GM12891 (cell line): ENCODE results near the gene ABHD17B.

Experiments
- DNase-seq: peaks from one replicate; pipeline ENCODE4 v3.0.0; 2011; ENCODE audit warnings: low spot score; ENCODE audit not compliant: insufficient read length
- FAIRE-seq: peaks from 2 replicates; lab custom pipeline; 2011; peaks lifted over from hg19 to GRCh38; lab: Jason Lieb, UNC
- PAX5 ChIP-seq: IDR thresholded peaks from 2 replicates; pipeline ENCODE4 v1.6.1; 2011; ENCODE audit warnings: low read length, moderate library complexity, mild to moderate bottlenecking; ENCODE audit not compliant: insufficient read depth, severe bottlenecking
- POLR2A ChIP-seq: IDR thresholded peaks from 2 replicates; pipeline ENCODE4 v1.6.1; 2011; ENCODE audit warnings: low read depth, low read length, control low read depth
- POLR2AphosphoS5 ChIP-seq: IDR thresholded peaks from 2 replicates; pipeline ENCODE4 v1.6.1; 2011; ENCODE audit warnings: low read depth, low read length, control low read depth
- POU2F2 ChIP-seq: IDR thresholded peaks from 2 replicates; pipeline ENCODE4 v1.6.1; 2011; ENCODE audit warnings: low read depth, mild to moderate bottlenecking, control low read depth, low read length, moderate library complexity
- SPI1 ChIP-seq: IDR thresholded peaks from 2 replicates; pipeline ENCODE4 v1.6.1; 2011; ENCODE audit warnings: low read depth, low read length, control low read depth
- TAF1 ChIP-seq: IDR thresholded peaks from 2 replicates; pipeline ENCODE4 v1.6.1; 2011; ENCODE audit warnings: low read depth, low read length, control low read depth

ABHD17B gene

DNA sequence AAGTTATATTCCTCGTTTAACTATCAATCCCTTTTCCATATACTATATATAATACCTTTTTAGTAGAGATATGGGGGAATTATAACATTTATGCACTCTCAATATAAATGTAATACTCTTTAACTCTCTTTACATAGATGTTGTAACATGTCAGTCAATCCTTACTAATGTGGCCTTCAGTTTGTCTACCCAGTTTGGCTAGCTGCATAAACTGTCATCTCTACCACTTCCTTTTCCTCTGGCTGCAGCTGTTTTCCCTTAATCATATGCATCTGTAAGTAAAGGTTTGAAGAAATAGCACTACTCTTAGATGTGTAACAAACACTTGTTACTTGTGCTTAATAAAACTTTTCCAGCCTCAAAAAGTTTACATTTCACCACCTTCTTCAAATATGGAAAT, 13.4 kb downstream of the ABHD17B start:
- peak; percentile 90 for FAIRE-seq
- no peak for DNase-seq
- TF ChIP-seq TAF1: no peak
- TF ChIP-seq SPI1: peak; percentile 78

DNA sequence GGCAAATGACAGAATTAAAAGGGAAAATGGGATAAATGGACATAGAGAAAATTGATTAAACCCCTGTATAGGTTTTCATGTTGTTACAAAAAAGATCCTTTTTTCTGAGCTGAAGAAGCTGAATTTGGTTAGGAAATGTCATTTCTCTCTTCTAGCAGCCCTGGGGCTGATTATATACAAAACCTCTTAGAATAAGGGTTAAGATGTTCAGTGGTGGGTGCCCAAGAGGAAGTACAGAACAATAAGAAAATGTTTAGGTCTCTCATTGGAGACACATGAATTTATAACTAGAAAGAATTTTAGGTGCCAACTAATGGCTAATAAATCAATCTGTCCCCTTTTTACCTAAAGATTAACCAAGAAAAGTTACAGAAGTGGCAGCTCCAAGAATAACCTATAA, 14.2 kb downstream of the ABHD17B start:
- no peak for DNase-seq
- FAIRE-seq: no peak
- no peak for TF ChIP-seq POLR2AphosphoS5
- no peak for TF ChIP-seq POLR2A
- TF ChIP-seq PAX5: no peak
- no peak for TF ChIP-seq SPI1
- no peak for TF ChIP-seq POU2F2
- no peak for TF ChIP-seq TAF1

DNA sequence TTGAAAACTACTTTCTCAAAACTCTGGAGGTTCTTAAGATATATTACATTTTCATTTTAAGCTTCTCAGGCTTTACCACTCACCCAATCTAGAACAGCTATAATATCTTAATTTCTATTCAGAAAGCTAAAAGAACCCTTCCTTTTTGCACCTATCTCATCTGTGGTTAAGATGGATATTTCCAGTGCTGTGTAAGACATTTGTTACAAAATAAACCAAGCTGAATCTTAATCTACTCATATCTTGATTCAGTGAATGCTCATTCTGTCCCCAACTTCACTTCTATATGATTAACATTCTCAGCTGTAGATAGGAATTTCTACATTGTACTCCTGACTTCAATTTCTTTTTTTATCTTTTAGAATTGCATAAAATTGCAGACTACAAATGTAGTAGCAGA, 15.0 kb downstream of the ABHD17B start:
- no peak for DNase-seq
- FAIRE-seq: no peak
- no peak for TF ChIP-seq POLR2A
- TF ChIP-seq SPI1: no peak
- no peak for TF ChIP-seq TAF1
- no peak for TF ChIP-seq POLR2AphosphoS5
- no peak for TF ChIP-seq POU2F2

DNA sequence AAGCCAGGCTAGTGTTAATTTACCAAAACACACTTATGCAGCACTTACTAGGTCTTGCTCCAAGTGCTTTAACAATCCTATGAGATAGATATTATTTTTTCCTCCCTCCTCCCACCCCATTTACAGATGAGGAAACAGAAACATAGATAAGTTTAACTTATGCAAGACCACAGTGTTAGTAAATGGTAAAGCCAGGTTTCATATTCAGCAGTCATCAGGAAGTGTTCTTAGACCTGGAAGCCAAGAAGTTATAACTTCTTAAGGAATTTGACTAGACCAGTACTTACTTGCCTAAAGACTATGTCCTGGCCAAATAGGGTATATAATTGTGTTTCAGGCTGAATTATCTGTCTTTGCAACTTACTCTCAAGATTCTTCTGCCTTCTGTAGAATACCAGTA, 15.9 kb downstream of the ABHD17B start:
- no peak for FAIRE-seq
- TF ChIP-seq POLR2AphosphoS5 (no peak), SPI1 (no peak), TAF1 (no peak), POU2F2 (no peak), POLR2A (no peak), PAX5 (no peak)

DNA sequence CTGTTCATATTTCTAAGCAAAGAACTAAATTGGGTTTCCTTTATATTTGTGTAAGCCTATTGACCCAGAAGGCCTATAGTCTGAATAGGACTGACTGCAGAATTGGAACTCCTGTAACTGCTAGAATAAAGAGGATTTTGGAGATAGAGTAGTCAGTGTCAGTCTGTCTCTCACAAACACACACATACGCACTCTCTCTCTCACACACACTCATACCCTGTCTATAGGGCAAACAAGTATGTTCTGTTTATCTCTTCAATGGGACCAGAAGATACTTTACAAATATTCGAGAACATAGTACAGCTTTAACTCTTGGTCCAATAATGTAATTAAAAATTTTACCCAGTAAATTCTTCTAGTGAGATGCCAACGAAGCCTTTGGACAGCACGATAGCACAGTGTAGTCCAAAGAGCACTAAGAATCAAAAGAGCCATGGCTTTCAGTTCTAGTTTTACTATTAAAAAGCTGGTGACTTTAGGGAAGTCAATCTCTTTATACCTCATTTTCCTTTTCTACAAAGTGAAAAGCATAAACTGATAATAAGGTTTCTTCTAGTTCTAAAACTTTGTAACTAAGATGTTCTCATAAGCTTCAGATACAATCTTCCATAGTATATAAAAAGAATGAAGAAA, 19.3 kb downstream of the ABHD17B start:
- TF ChIP-seq POLR2AphosphoS5: no peak
- TF ChIP-seq SPI1: peak; percentile 57
- no peak for TF ChIP-seq PAX5
- TF ChIP-seq TAF1: no peak
- TF ChIP-seq POU2F2: no peak
- TF ChIP-seq POLR2A: no peak
- DNase-seq (no peak), FAIRE-seq (peak; percentile 81)

More for the DNA sequence above, 15.9 kb downstream of the ABHD17B start:
- no peak for DNase-seq

DNA sequence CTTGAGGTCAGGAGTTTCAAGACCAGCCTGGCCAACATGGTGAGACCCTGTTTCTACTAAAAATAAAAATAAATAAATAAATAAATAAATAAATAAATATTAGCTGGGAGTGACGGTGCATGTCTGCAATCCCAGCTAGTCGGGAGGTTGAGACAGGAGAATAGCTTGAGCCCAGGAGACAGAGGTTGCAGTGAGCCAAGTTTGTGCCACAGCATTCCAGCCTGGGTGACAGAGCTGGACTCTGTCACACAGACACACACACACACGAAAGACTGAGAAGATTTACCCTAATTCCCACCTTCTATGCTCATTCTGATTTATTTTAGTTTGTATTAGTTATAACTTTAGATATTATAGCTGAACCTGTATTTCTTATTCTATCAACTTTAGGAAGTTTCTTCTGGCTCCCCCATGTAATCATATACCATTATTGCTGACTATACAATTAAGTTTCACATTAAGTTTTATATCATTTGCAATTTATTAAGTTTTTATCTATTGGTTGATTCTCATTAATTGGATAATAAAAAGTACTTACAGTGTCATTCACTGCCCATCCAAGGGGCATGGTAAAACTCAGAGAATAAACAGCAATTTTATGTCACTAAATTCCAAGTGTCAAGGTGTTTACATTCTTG, 20.8 kb downstream of the ABHD17B start:
- no peak for FAIRE-seq
- no peak for TF ChIP-seq PAX5
- no peak for TF ChIP-seq POLR2A
- TF ChIP-seq POU2F2: no peak
- no peak for TF ChIP-seq TAF1
- no peak for TF ChIP-seq POLR2AphosphoS5
- no peak for TF ChIP-seq SPI1
- no peak for DNase-seq

DNA sequence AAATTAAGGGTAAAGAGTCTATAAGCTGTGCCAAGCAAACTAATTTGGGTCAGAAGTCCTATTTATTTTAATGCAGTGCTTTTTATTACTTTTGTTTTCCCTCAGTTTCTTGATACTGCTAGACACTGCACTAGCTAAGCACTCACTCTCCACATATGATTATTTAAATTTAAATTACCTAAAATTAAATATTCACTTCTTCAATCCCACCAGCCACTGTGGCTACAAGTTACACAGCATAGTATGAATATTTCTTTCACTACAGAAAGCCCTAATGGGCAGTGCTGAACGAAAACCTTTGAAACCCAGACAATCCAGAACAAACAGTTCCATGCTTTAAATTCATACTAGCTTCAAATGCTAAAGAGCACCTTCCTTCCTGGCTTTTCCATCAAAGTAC, 23.6 kb downstream of the ABHD17B start:
- TF ChIP-seq POLR2AphosphoS5: no peak
- no peak for TF ChIP-seq POLR2A
- no peak for TF ChIP-seq SPI1
- TF ChIP-seq TAF1: no peak
- no peak for TF ChIP-seq POU2F2
- TF ChIP-seq PAX5: no peak
- FAIRE-seq (no peak), DNase-seq (no peak)

DNA sequence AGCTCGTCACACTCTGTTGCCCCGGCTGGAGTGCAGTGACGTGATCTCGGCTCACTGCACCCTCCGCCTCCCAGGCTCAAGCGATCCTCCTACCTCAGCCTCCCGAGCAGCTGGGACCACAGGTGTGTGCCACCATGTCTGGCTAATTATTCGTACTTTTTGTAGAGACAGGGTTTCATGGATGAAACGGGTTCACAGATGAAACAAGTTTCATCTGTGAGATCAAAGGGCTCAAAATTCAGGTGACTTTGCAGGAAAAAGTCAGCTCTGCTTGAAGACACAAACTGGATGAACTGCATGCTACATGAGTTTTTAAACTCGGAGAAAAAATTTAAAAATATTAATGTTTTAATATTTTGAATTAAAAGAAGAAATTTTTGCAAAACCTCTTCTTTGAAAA, 24.5 kb downstream of the ABHD17B start:
- DNase-seq: no peak
- no peak for FAIRE-seq
- no peak for TF ChIP-seq TAF1
- TF ChIP-seq POLR2A: no peak
- TF ChIP-seq POLR2AphosphoS5: no peak
- TF ChIP-seq PAX5: no peak

DNA sequence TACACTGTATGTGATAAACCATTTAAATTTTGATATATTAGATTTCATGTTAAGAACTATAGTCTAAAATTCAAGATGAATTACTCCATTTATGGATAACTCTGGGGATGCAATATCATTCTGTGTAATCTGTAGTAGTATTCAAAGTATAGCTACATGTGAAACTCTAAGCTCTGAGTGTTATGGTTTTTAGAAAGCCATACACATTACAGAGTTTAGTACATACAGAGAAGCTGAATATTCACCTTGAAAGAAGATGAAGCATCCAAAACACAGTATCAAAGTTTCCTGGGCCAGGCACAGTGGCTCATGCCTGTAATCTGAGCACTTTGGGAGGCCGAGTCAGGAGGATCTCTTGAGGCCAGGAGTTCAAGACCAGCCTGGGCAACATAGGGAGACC, 25.0 kb downstream of the ABHD17B start:
- FAIRE-seq (no peak), DNase-seq (no peak)
- no peak for TF ChIP-seq POLR2A
- no peak for TF ChIP-seq SPI1
- TF ChIP-seq PAX5: no peak
- no peak for TF ChIP-seq POU2F2
- TF ChIP-seq POLR2AphosphoS5: no peak
- no peak for TF ChIP-seq TAF1

DNA sequence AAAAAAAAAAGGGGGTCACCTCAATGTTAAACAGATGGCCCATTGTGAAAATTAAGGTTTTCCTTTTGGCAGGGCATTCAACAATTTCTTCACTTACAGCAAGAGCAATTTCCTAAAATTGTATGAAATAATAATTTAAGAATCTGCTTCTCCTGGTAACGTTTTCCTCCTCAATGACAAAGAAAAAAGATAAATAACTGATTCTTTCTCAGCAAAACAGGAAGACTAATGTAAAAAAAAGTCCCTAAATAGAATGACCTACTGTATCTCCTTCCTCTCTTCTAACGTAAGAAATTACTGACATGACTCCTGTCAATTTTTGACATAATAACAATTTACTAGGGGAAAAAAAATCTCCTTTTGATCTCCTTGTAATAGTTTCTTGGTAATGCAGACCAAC, 25.5 kb downstream of the ABHD17B start:
- FAIRE-seq (no peak), DNase-seq (no peak)
- TF ChIP-seq SPI1 (no peak), POLR2AphosphoS5 (no peak)

DNA sequence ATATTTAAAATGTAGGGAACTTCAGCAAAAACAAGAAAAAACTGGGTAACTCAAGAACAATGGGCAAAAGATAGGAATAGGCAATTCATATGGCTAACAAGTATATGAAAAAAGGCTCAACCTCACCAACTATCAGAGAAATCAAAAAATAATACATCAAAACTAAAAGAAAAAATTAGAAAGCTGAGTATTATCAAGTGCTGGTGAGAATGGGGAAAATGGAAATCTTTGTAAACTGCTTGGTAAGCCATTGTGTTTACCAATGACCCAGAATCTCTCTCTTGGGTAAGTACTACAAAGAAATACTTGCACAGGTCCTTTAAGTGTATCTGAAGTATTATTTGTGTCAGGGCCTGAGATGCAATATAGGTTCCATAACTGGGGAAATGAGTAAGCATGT, 27.0 kb downstream of the ABHD17B start:
- no peak for DNase-seq
- TF ChIP-seq POLR2AphosphoS5: no peak
- FAIRE-seq: no peak
